Ureter (tissue), 1 donor: ENCODE results near the gene ESF1. TPM values are rescaled to one million over a fixed set of nuclear protein-coding genes. Genes with fewer than 3 reads are reported as not detected.
"Not testable (repeated sequence)": the region's sequence is repeated elsewhere in the genome, so short reads cannot be mapped to it uniquely, and the experiment has no call there.

Experiments
- DNase-seq: peaks from one replicate; pipeline ENCODE4 v3.0.0-alpha.2; 2020; ENCODE audit warnings: low spot score
- total RNA-seq: library from RNA; stranded (reverse); gene quantifications from one replicate; pipeline ENCODE4 v1.2.4, GENCODE V29; 2023
- donor health status: DM: yes; HTN: yes; CAD: no.

Gene ESF1
- total RNA-seq, 1 donor from 2014 or later: 18.9 TPM

GRCh38 chr20:13788167-13788834, 3.6 kb upstream of the ESF1 start:
- DNase-seq: no peak

GRCh38 chr20:13786143-13786828, 1.6 kb upstream of the ESF1 start:
- no peak for DNase-seq

GRCh38 chr20:13784271-13784892, 337 bp downstream of the ESF1 start:
- no peak for DNase-seq

DNA sequence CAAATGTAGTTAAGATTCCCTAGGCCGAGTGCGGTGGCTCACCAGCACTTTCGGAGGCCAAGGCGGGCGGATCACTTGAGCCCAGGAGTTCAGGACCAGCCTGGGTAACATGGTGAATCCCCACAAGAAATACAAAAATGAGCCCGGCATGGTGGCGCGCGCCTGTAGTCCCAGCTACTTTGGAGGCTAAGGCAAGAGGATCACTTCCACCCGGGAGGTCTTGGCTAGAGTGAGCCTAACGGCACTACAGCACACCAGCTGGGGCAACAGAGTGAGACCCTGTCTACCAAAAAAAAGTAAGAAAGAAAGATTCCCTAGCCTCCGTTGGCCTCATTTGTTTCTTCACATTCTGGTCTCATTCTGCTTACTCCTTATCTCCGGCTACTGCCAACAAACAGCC, 1.2 kb downstream of the ESF1 start:
- DNase-seq: no peak

DNA sequence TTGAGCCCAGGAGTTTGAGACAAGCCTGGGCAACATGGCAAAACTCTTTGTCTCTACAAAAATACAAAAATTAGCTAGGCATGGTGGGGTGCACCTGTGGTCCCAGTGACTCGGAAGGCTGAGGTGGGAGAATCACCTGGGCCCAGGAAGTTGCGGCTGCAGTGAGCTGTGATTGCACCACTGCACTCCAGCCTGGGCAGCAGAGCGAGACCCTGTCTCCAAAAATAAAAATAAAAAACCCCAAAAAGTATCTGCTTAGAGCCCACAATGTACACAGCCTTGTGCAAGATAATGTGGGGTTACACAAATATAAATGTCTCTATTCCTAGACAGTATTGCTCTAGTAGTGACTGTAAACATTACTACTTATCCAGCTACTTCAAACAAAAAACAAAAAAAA, 5.9 kb downstream of the ESF1 start:
- DNase-seq: no peak

- no peak for DNase-seq
Measured at GRCh38 chr20:13777171-13777601, 7.5 kb downstream of the ESF1 start.

DNA sequence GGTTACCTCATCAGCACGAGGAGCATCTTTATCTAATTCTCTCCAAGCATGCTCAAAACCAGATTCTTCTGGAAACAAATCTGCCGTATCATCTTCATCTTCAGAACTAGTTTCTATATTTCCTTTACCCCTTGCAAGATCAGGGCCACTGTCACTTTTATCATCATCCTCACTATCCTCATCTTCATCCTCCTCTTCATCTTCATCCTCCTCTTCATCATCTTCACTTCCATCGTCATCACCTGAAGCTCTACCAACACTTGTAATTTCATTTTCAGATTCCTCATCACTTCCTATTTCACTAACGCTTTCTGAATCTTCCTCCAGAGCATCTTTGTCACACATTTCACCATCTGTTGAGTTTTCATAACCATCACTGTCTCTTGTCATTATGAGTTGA, 8.9 kb downstream of the ESF1 start:
- DNase-seq: no peak

DNA sequence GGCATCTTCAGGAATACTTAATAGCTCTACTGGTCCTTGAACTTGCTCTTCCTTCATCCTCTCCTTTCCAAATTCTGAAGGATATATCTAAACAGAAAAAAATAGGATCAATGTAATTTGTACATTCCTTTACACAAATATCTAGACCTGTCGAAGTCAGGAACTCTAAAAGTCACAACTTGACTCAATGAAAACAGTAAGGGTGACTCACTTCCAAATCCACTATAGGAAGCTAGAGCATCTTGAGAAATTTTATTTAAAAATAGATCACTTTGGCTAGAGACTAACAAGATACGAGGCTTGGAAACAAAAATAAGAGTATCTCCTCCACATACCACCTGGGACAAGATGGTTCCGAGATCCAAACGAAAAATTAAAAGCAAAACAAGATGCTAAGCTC, 12.2 kb downstream of the ESF1 start:
- no peak for DNase-seq

DNA sequence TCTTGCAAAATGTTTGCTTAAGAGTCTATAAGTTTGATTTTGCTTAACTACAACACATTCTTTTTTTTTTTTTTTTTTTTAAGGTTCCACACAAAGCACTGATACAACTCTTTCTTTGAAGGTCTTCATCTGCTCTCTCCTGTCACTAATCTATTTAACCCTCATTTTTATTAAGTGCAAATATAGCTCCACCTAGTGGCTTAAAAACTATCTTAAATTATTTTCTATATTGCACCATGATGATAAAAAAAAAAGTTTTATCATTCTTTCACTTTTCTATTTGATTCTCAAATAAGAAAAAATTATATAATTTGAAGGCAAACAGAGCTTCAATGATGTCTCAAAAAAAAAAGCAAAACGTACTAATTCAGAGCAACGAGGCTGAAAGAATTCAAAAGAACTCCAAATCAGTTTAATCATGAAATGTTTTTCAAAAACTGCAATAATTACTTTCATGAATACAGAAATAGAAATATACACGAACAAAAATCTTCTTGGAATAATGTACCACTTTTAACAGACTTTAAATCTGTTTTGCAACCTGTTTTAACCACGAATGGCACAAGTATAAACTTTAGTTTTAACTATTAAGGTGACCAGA, 12.8 kb downstream of the ESF1 start:
- no peak for DNase-seq

- DNase-seq: no peak
Measured at GRCh38 chr20:13770141-13770540, 14.6 kb downstream of the ESF1 start.

GRCh38 chr20:13765868-13766416, 18.8 kb downstream of the ESF1 start:
- DNase-seq: no peak

- DNase-seq: no peak
Measured at GRCh38 chr20:13765299-13765698, 19.4 kb downstream of the ESF1 start.

DNA sequence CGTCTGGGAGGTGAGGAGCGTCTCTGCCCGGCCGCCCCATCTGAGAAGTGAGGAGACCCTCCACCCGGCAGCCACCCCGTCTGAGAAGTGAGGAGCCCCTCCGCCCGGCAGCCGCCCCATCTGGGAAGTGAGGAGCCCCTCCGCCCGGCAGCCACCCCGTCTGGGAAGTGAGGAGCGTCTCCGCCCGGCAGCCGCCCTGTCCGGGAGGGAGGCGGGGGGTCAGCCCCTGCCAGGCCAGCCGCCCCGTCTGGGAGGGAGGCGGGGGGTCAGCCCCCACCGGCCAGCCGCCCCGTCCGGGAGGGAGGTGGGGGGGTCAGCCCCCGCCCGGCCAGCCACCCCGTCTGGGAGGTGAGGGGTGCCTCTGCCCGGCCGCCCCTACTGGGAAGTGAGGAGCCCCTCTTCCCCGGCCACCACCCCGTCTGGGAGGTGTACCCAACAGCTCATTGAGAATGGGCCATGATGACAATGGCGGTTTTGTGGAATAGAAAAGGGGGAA, 24.2 kb downstream of the ESF1 start:
- not testable (repeated sequence) for DNase-seq

- no peak for DNase-seq
Measured at GRCh38 chr20:13758884-13759283, 25.8 kb downstream of the ESF1 start.

DNA sequence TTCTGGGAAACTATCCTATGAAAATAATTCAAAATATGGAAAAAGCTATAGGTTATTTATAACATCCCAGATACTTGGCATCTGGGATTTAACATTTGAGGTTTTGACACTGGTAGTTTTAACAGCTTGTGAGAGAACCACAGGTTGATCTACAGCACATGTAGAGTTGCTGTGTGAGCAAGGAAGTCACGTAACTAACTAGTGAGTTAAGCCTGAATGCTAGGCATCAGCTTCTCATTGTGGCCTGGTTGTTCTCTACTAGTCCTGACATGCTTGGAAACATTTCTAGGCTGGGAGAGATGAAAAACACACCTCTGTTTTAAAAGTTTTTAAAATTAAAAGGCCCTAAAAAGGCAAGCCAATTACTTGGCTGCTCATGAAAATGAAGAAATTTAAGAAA, 28.2 kb downstream of the ESF1 start:
- no peak for DNase-seq

DNA sequence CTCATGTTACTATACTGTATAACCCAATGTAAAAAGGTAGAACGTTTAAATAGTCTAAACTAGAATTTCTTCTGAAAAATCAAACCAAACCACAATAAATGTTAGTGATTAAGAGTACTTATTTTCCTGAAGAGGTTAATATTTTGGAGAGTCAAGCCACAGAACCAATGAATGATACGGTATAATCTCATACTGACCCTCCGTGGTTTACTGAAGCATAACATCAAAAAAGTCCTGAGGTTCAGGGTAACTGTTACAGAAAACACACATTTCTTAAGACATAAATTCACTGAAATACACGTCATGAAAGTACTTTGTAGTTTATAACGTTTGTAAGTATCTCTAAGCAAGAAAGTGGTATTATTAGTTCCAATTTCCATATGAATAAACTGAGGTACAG, 28.9 kb downstream of the ESF1 start:
- DNase-seq: no peak

DNA sequence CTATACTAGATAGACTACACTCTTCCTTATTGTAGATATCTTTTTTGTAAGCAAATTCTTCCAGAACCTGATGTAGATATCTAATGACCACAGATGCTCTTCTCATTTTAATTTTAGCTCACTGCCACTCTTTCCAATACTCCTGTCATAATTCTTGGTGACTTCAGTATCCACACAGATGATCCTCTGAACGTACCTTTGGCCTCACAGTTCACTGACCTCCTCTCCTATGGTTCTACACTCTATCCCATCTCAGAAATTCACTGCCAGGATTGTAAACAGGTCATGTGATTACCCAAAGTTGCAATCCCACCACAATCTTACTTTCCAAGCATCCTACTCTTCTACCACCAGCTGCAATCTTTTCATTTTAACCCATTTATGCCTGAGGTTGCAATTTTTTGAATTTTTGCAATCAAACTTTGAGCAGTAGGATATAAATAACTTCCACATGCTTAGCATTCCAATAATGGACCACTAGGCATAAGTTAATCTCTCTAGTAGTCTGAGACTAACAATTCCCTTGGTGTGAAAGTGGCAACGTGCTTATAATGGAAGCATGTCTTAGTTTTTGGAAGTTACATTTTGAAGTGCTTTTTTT, 31.2 kb downstream of the ESF1 start:
- no peak for DNase-seq

- no peak for DNase-seq
Measured at GRCh38 chr20:13749811-13750210, 34.9 kb downstream of the ESF1 start.

- no peak for DNase-seq
Measured at GRCh38 chr20:13745784-13746183, 38.9 kb downstream of the ESF1 start.

DNA sequence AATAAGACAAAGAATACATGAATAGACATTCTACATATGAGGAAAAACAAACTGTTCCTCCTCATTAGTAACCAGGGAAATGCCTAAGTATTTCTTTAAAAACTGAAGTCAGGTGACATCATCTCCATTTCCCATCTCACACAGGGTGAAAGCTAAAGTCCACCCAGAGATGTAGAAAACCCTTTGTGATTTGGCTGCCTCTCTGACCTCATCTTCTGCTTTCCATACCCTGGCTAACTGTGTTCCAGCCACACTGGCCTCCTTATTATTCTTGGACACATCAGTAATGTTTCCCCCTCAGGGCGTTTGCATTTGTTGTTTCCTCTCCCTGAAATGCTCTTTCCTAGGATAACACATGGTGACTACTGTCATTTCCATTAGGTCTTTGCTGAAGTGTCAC, 40.4 kb downstream of the ESF1 start:
- no peak for DNase-seq

- DNase-seq: no peak
Measured at GRCh38 chr20:13741879-13742278, 42.8 kb downstream of the ESF1 start.
